Head of caudate nucleus (tissue), 42 donors: ENCODE data around the gene CBX1.
"Not testable (repeated sequence)": the region's sequence is repeated elsewhere in the genome, so short reads cannot be mapped to it uniquely, and the experiment has no call there.

Experiments used
- DNase-seq, 42 donors: peaks; one replicate each; pipeline versions ENCODE4 v3.0.0 to v3.0.0-alpha.2; 2020 to 2021; ENCODE audit warnings: mixed read lengths in 7 of 42
- intact Hi-C: fragments of 100-400 bp; cut with DNase I; formaldehyde crosslinking; loops from one replicate; pipeline ENCODE4 v1.15.0; 2022

CBX1 gene

GRCh38 chr17:48084932-48085331 is 16.3 kb downstream of the CBX1 start:
- intact Hi-C loops = no loop called here
- no peak for DNase-seq

- intact Hi-C loops = no loop called here
- no peak for DNase-seq
Observed at GRCh38 chr17:48081858-48082257, 19.4 kb downstream of the CBX1 start.

GRCh38 chr17:48077152-48077551 is 24.1 kb downstream of the CBX1 start:
- intact Hi-C loops, DNase-seq: not testable (repeated sequence)

- DNase-seq = peak; percentile 24 to 94 (median 82)
- intact Hi-C loops = loop anchor here (2.0 kb wide), 1 partner anchor 50 kb away; no protein-coding TSS in a partner anchor
Observed at GRCh38 chr17:48074322-48075081, 26.8 kb downstream of the CBX1 start.

- intact Hi-C loops = loop anchor here (2.0 kb wide), 1 partner anchor 49 kb away; no protein-coding TSS in a partner anchor
Observed at GRCh38 chr17:48073566-48074094, 27.6 kb downstream of the CBX1 start.

GRCh38 chr17:48072811-48073210 is 28.5 kb downstream of the CBX1 start:
- DNase-seq, intact Hi-C loops: not testable (repeated sequence)

More at GRCh38 chr17:48073566-48074094, 27.6 kb downstream of the CBX1 start:
- not testable (repeated sequence) for DNase-seq

GRCh38 chr17:48071654-48072053 is 29.6 kb downstream of the CBX1 start:
- DNase-seq = no peak
- intact Hi-C loops = no loop called here

GRCh38 chr17:48070195-48070594 is 31.1 kb downstream of the CBX1 start:
- DNase-seq = no peak
- intact Hi-C loops = no loop called here

GRCh38 chr17:48068491-48068961 is 32.8 kb downstream of the CBX1 start:
- intact Hi-C loops = no loop called here
- DNase-seq = no peak

GRCh38 chr17:48067808-48068207 is 33.5 kb downstream of the CBX1 start:
- intact Hi-C loops, DNase-seq: not testable (repeated sequence)

GRCh38 chr17:48067245-48067644 is 34.0 kb downstream of the CBX1 start:
- intact Hi-C loops = no loop called here
- no peak for DNase-seq

- no peak for DNase-seq
- intact Hi-C loops = no loop called here
Observed at GRCh38 chr17:48066656-48067055, 34.6 kb downstream of the CBX1 start.

- DNase-seq = no peak
- intact Hi-C loops = no loop called here
Observed at GRCh38 chr17:48066192-48066591, 35.1 kb downstream of the CBX1 start.

- intact Hi-C loops = no loop called here
Observed at GRCh38 chr17:48064638-48065037, 36.6 kb downstream of the CBX1 start.

GRCh38 chr17:48062273-48062672 is 39.0 kb downstream of the CBX1 start:
- no peak for DNase-seq
- intact Hi-C loops = no loop called here

More at GRCh38 chr17:48064638-48065037, 36.6 kb downstream of the CBX1 start:
- DNase-seq = no peak

GRCh38 chr17:48060249-48060648 is 41.0 kb downstream of the CBX1 start:
- intact Hi-C loops = no loop called here
- no peak for DNase-seq

- DNase-seq = no peak
- intact Hi-C loops = no loop called here
Observed at GRCh38 chr17:48059125-48059668, 42.1 kb downstream of the CBX1 start.

- no peak for DNase-seq
- intact Hi-C loops = no loop called here
Observed at GRCh38 chr17:48058393-48059124, 42.7 kb downstream of the CBX1 start.

GRCh38 chr17:48057626-48058025 is 43.7 kb downstream of the CBX1 start:
- no peak for DNase-seq
- intact Hi-C loops = no loop called here

GRCh38 chr17:48056879-48057278 is 44.4 kb downstream of the CBX1 start:
- no peak for DNase-seq
- intact Hi-C loops = no loop called here
